Testis (tissue), 2 donors: ENCODE data around the gene PCSK4.
"Not testable (repeated sequence)": the region's sequence is repeated elsewhere in the genome, so short reads cannot be mapped to it uniquely, and the experiment has no call there.

Source experiments
- CTCF ChIP-seq, 3 experiments: fragments of 450-650 bp in 2 of 3; fragments of 200-600 bp in 1 of 3; sonication (generic) in 1 of 3; IDR thresholded peaks; one replicate each; pipeline ENCODE4 v1.5.1; 2016 to 2019; ENCODE audit warnings: antibody characterized with exemption in 3 of 3, mild to moderate bottlenecking in 2 of 3, moderate library complexity in 1 of 3
- POLR2A ChIP-seq: fragments of 450-650 bp; IDR thresholded peaks from one replicate; pipeline ENCODE4 v1.6.1; 2017; ENCODE audit warnings: antibody characterized with exemption, mild to moderate bottlenecking, moderate library complexity

GRCh38 chr19:1477056-1477455 is 13.1 kb downstream of the PCSK4 start:
- not testable (repeated sequence) for TF ChIP-seq POLR2A; CTCF (IDR thresholded peaks at IDR 0.05)
